A549 (cell line): Measurements from ENCODE around the gene CELF2. TPM values are rescaled to one million over a fixed set of nuclear protein-coding genes. Genes with fewer than 3 reads are reported as not detected.

ENCODE experiments used
- ATAC-seq, 2 experiments: fragments of 200-7000 bp in 1 of 2; fragments of >200 bp in 1 of 2; cut with Nextera tagmentation in 1 of 2; cut with Tn5 transposase in 1 of 2; 3 replicates each; pipeline versions ENCODE4 v1.8.0 to v1.9.1; 2018 to 2020; ENCODE audit warnings: mild to moderate bottlenecking in 1 of 2, moderate library complexity in 1 of 2
- CTCF ChIA-PET: fragments of 300-600 bp; sonication (Branson Sonifier 250); formaldehyde crosslinking; extraction: SDS; loops from one replicate; lab custom pipeline; 2021; ENCODE audit warnings: antibody characterized with exemption, inconsistent platforms; lab: Yijun Ruan, JAX
- POLR2A ChIA-PET: fragments of 350-600 bp; formaldehyde crosslinking; extraction: SDS; loops from one replicate; lab custom pipeline; 2021; ENCODE audit warnings: antibody characterized with exemption, inconsistent platforms; lab: Yijun Ruan, JAX
- DNase-seq, 2 experiments: peaks; one replicate each; pipeline versions ENCODE4 v3.0.0 to v3.0.0-alpha.2; 2011 to 2016; ENCODE audit warnings: low read depth in 1 of 2, low spot score in 1 of 2
- FAIRE-seq: peaks from 2 replicates; lab custom pipeline; 2011; peaks lifted over from hg19 to GRCh38; lab: Jason Lieb, UNC
- H3K27ac ChIP-seq, 2 experiments: fragments of >200 bp; sonication (Bioruptor Twin); formaldehyde crosslinking; 3 replicates each; pipeline ENCODE4 v1.5.1; 2016 to 2017
- H3K4me1 ChIP-seq: fragments of >200 bp; sonication (Bioruptor Twin); formaldehyde crosslinking; 3 replicates; pipeline ENCODE4 v1.6.1; 2016
- H3K4me2 ChIP-seq: fragments of >200 bp; sonication (Bioruptor Twin); formaldehyde crosslinking; 3 replicates; pipeline ENCODE4 v1.6.1; 2016
- H3K4me3 ChIP-seq: fragments of >200 bp; sonication (Bioruptor Twin); formaldehyde crosslinking; 3 replicates; pipeline ENCODE4 v1.5.1; 2016
- H3K9me3 ChIP-seq: fragments of >200 bp; sonication (Bioruptor Twin); formaldehyde crosslinking; 3 replicates; pipeline ENCODE4 v1.6.1; 2016
- ATOH8 ChIP-seq: fragments of 250-450 bp; sonication (Bioruptor Pico); IDR thresholded peaks from 2 replicates; pipeline ENCODE4 v1.5.0; 2020; ENCODE audit warnings: low read depth, mild to moderate bottlenecking, moderate library complexity
- BCL3 ChIP-seq: fragments of >200 bp; sonication (Bioruptor Twin); formaldehyde crosslinking; IDR thresholded peaks from 3 replicates; pipeline ENCODE4 v1.6.1; 2016
- CBX2 ChIP-seq: fragments of 200-600 bp; sonication (generic); IDR thresholded peaks from 2 replicates; pipeline ENCODE4 v1.6.1; 2016; ENCODE audit warnings: low read depth, mild to moderate bottlenecking, borderline replicate concordance
- CBX8 ChIP-seq: fragments of 200-600 bp; sonication (generic); IDR thresholded peaks from 2 replicates; pipeline ENCODE4 v1.6.1; 2016
- EHF ChIP-seq: fragments of 250-450 bp; sonication (Bioruptor Pico); IDR thresholded peaks from 2 replicates; pipeline ENCODE4 v1.5.0; 2020; ENCODE audit warnings: mild to moderate bottlenecking
- ELK1 ChIP-seq: fragments of 150-350 bp; IDR thresholded peaks from 2 replicates; pipeline ENCODE4 v1.6.1; 2014; ENCODE audit warnings: low read depth, mild to moderate bottlenecking, low read length
- ESRRA ChIP-seq: fragments of 150-350 bp; IDR thresholded peaks from 2 replicates; pipeline ENCODE4 v1.6.1; 2014; ENCODE audit warnings: mild to moderate bottlenecking, low read length, borderline replicate concordance
- FOSL2 ChIP-seq, 2 experiments: fragments of 450-650 bp in 1 of 2; fragments of >200 bp in 1 of 2; sonication (Bioruptor Twin) in 1 of 2; formaldehyde crosslinking; IDR thresholded peaks; 2 replicates each; pipeline versions ENCODE4 v1.5.0 to v1.6.1; 2016 to 2020; ENCODE audit warnings: mild to moderate bottlenecking in 1 of 2, moderate library complexity in 1 of 2
- FOXS1 ChIP-seq: fragments of 250-450 bp; sonication (Bioruptor Pico); IDR thresholded peaks from 2 replicates; pipeline ENCODE4 v1.5.0; 2020; ENCODE audit warnings: mild to moderate bottlenecking, moderate library complexity
- HES2 ChIP-seq: fragments of >200 bp; sonication (Bioruptor Twin); formaldehyde crosslinking; IDR thresholded peaks from 2 replicates; pipeline ENCODE4 v1.6.1; 2016
- HOXA7 ChIP-seq: fragments of 250-450 bp; sonication (Bioruptor Pico); IDR thresholded peaks from 2 replicates; pipeline ENCODE4 v1.5.0; 2020; ENCODE audit warnings: mild to moderate bottlenecking, moderate library complexity
- KDM1A ChIP-seq: fragments of 200-600 bp; sonication (generic); IDR thresholded peaks from 2 replicates; pipeline ENCODE4 v1.6.1; 2016; ENCODE audit warnings: low read depth, mild to moderate bottlenecking
- KDM5A ChIP-seq: fragments of 200-600 bp; sonication (generic); IDR thresholded peaks from 2 replicates; pipeline ENCODE4 v1.6.1; 2016; ENCODE audit warnings: antibody characterized with exemption, mild to moderate bottlenecking
- NFE2L2 ChIP-seq: fragments of 150-350 bp; conservative IDR thresholded peaks from 2 replicates; pipeline ENCODE4 v1.6.1; 2014; ENCODE audit warnings: low read length
- NPAS2 ChIP-seq: fragments of 250-450 bp; sonication (Bioruptor Pico); IDR thresholded peaks from 2 replicates; pipeline ENCODE4 v1.8.0; 2022; ENCODE audit warnings: mild to moderate bottlenecking, moderate library complexity, borderline replicate concordance
- POLR2A ChIP-seq: IDR thresholded peaks from 2 replicates; pipeline ENCODE4 v1.6.1; 2012; ENCODE audit warnings: mild to moderate bottlenecking, low read length
- RNF2 ChIP-seq: fragments of 200-600 bp; sonication (generic); IDR thresholded peaks from 2 replicates; pipeline ENCODE4 v1.6.1; 2016; ENCODE audit warnings: low read depth, mild to moderate bottlenecking, antibody characterized with exemption, moderate library complexity, borderline replicate concordance
- SREBF2 ChIP-seq: fragments of 450-650 bp; IDR thresholded peaks from 2 replicates; pipeline ENCODE4 v1.6.1; 2014; ENCODE audit warnings: mild to moderate bottlenecking, moderate library complexity
- USF2 ChIP-seq: fragments of 450-650 bp; IDR thresholded peaks from 2 replicates; pipeline ENCODE4 v1.6.1; 2014; ENCODE audit warnings: antibody characterized with exemption
- ZC3H11A ChIP-seq: fragments of 450-650 bp; IDR thresholded peaks from 2 replicates; pipeline ENCODE4 v1.6.1; 2014; ENCODE audit warnings: antibody characterized with exemption, mild to moderate bottlenecking
- WGBS: methylation state at CpG from one replicate; pipeline ENCODE4 v1.1.6; 2017; ENCODE audit errors: missing lambda C conversion rate; 5-methylcytosine and 5-hydroxymethylcytosine counted together
- polyA plus RNA-seq, 4 experiments: library from polyadenylated mRNA; depleted of rRNA in 3 of 4; stranded (reverse); fragments of >200 nt; fragmentation: RNase III in 1 of 4; extraction: RNeasy Plus Mini Kit Qiagen cat#74134 plus additional on column Dnase treatment in 1 of 4; gene quantifications; 2 replicates in 3 of 4; 3 replicates in 1 of 4; pipeline ENCODE4 v1.2.3, GENCODE V29; 2011 to 2017

The CELF2 gene
- polyA plus RNA-seq, 2 of the 4 experiments (the other 2 are of a cell fraction) = 0.01 to 0.03 TPM

- TF ChIP-seq HOXA7 (CRISPR knock-in tag) (no peak), ESRRA (no peak)
Measured at GRCh38 chr10:11082526-11082925, 64.9 kb downstream of the CELF2 start (continued).

- ATAC-seq = no peak
- no peak overlapping the region for H3K4me2 ChIP-seq
- no peak for FAIRE-seq
- POLR2A ChIA-PET = no interaction called here
- 0% methylated on average over 6 of the region's 6 CpGs for WGBS
- DNase-seq = no peak
- CTCF ChIA-PET = interaction anchor here (0.9 kb wide), 1 partner anchor 1740 kb away, joined by 3 read pairs; no protein-coding TSS in a partner anchor
- no peaks in the 10 kb centered on the region for H3K9me3 ChIP-seq
- TF ChIP-seq ZC3H11A (no peak), KDM5A (no peak), NPAS2 (no peak), FOSL2 (IDR thresholded peaks at IDR 0.05) (no peak), FOSL2 (CRISPR knock-in tag; IDR thresholded peaks at IDR 0.05) (no peak), KDM1A (no peak), SREBF2 (no peak)
- no peaks in the 10 kb centered on the region for H3K4me1 ChIP-seq
- H3K27ac ChIP-seq = no peak overlapping the region
- H3K4me3 ChIP-seq = no peak overlapping the region
Measured at GRCh38 chr10:11083051-11083450, 65.4 kb downstream of the CELF2 start.

GRCh38 chr10:11085545-11085944 lies 67.9 kb downstream of the CELF2 start:
- H3K4me1 ChIP-seq = no peaks in the 10 kb centered on the region
- no peak overlapping the region for H3K27ac ChIP-seq
- H3K4me2 ChIP-seq = no peak overlapping the region
- DNase-seq (no peak), FAIRE-seq (no peak), ATAC-seq (no peak)
- CTCF ChIA-PET = no interaction called here
- H3K9me3 ChIP-seq = no peaks in the 10 kb centered on the region
- 5% methylated on average over 4 of the region's 4 CpGs for WGBS
- TF ChIP-seq NPAS2 = no peak
- TF ChIP-seq CBX2 = no peak
- no peak for TF ChIP-seq KDM1A
- no peak for TF ChIP-seq CBX8
- no peak for TF ChIP-seq HES2
- no peak for TF ChIP-seq POLR2A
- no peak for TF ChIP-seq NFE2L2
- TF ChIP-seq ELK1 = no peak
- TF ChIP-seq EHF (CRISPR knock-in tag) = no peak
- no peak for TF ChIP-seq USF2
- no peak for TF ChIP-seq RNF2
- TF ChIP-seq FOXS1 (CRISPR knock-in tag) = no peak
- no peak for TF ChIP-seq BCL3
- TF ChIP-seq ATOH8 (CRISPR knock-in tag) = no peak
- H3K4me3 ChIP-seq = no peak overlapping the region
- POLR2A ChIA-PET = no interaction called here
